HepG2 (cell line): Measurements from ENCODE around the gene COMMD4. TPM values are rescaled to one million over a fixed set of nuclear protein-coding genes. Genes with fewer than 3 reads are reported as not detected.
A peak's percentile ranks its signal among the peaks of the same experiment; 100 is the strongest.

ENCODE experiments used
- ATAC-seq: fragments of 200-7000 bp; cut with Tn5 transposase; 3 replicates; pipeline ENCODE4 v1.9.1; 2020; ENCODE audit warnings: mild to moderate bottlenecking, moderate library complexity
- BruUV-seq: library from RNA; stranded (reverse); fragments of 400-500 nt; replicated peaks from 2 replicates; lab custom pipeline; 2021; lab: Mats Ljungman, UMichigan
- CTCF ChIA-PET: fragments of 300-600 bp; formaldehyde crosslinking; extraction: SDS; loops from one replicate; lab custom pipeline; 2021; ENCODE audit warnings: low total read pairs, inconsistent platforms, low intra/inter-chr PET ratio; lab: Yijun Ruan, JAX
- POLR2A ChIA-PET: fragments of 350-600 bp; sonication (Branson Sonifier 250); formaldehyde crosslinking; loops from one replicate; lab custom pipeline; 2020; ENCODE audit warnings: antibody characterized with exemption, inconsistent platforms; lab: Yijun Ruan, JAX
- DNase-seq: peaks from one replicate; pipeline ENCODE4 v3.0.0-alpha.2; 2015; ENCODE audit warnings: low spot score
- FAIRE-seq: peaks from 3 replicates; lab custom pipeline; 2011; peaks lifted over from hg19 to GRCh38; lab: Jason Lieb, UNC
- H2AFZ ChIP-seq: one replicate; pipeline ENCODE4 v1.6.1; 2011; ENCODE audit warnings: low read length, inconsistent platforms
- H3K27ac ChIP-seq: fragments of 300-600 bp; 3 replicates; pipeline ENCODE4 v1.8.0; 2011; ENCODE audit warnings: mixed run types, mild to moderate bottlenecking, mixed read lengths, low read length, inconsistent platforms; ENCODE audit not compliant: insufficient read depth; ENCODE audit errors: extremely low read length
- H3K27me3 ChIP-seq, 2 experiments: fragments of 200-600 bp in 1 of 2; 2 replicates in 1 of 2; 3 replicates in 1 of 2; pipeline versions ENCODE4 v1.6.0 to v1.8.0; 2011; ENCODE audit warnings: low read length in 2 of 2, mild to moderate bottlenecking in 2 of 2, moderate library complexity in 2 of 2, inconsistent platforms in 1 of 2; ENCODE audit not compliant: insufficient read depth in 2 of 2, control insufficient read depth in 1 of 2
- H3K36me3 ChIP-seq, 2 experiments: fragments of 200-600 bp in 1 of 2; replicated peaks in 1 of 2; 2 replicates in 1 of 2; 3 replicates in 1 of 2; pipeline versions ENCODE4 v1.5.1 to v1.8.0; 2011; ENCODE audit warnings: low read length in 2 of 2, inconsistent platforms in 1 of 2; ENCODE audit not compliant: insufficient read depth in 2 of 2, control insufficient read depth in 1 of 2
- H3K4me1 ChIP-seq: 2 replicates; pipeline ENCODE4 v1.5.1; 2012; ENCODE audit warnings: low read length, inconsistent platforms; ENCODE audit not compliant: insufficient read depth
- H3K4me2 ChIP-seq: 2 replicates; pipeline ENCODE4 v1.6.0; 2011; ENCODE audit warnings: low read depth, low read length, inconsistent platforms
- H3K4me3 ChIP-seq, 3 experiments: fragments of 200-600 bp in 1 of 3; sonication (generic), shearing (Covaris generic) in 1 of 3; replicated peaks in 1 of 3; 2 replicates each; pipeline ENCODE4 v1.5.1; 2011 to 2016; ENCODE audit warnings: low read length in 3 of 3, inconsistent platforms in 2 of 3, low read depth in 2 of 3, mild to moderate bottlenecking in 2 of 3, control low read depth in 1 of 3, mixed read lengths in 1 of 3; ENCODE audit not compliant: insufficient read depth in 1 of 3
- H3K79me2 ChIP-seq: one replicate; pipeline ENCODE4 v1.6.1; 2011; ENCODE audit warnings: low read length, inconsistent platforms; ENCODE audit not compliant: insufficient read depth
- H3K9ac ChIP-seq: 2 replicates; pipeline ENCODE4 v1.6.0; 2011; ENCODE audit warnings: mild to moderate bottlenecking, low read depth, low read length, inconsistent platforms; ENCODE audit not compliant: insufficient read depth
- H3K9me3 ChIP-seq: 2 replicates; pipeline ENCODE4 v1.5.1; 2012; ENCODE audit warnings: mild to moderate bottlenecking, low read length
- H4K20me1 ChIP-seq: 2 replicates; pipeline ENCODE4 v1.6.0; 2011; ENCODE audit warnings: inconsistent platforms, mild to moderate bottlenecking, low read length, moderate library complexity; ENCODE audit not compliant: insufficient read depth
- AGO2 ChIP-seq: fragments of 200-400 bp; formaldehyde crosslinking; optimal IDR thresholded peaks from 2 replicates; pipeline ENCODE3; 2017; ENCODE audit warnings: mild to moderate bottlenecking, low read depth, low read length, moderate library complexity
- GZF1 ChIP-seq: sonication (generic); formaldehyde crosslinking; IDR thresholded peaks from 2 replicates; pipeline ENCODE4 v1.5.1; 2020; ENCODE audit warnings: mild to moderate bottlenecking, missing genetic modification reagents
- HINFP ChIP-seq: sonication (generic); formaldehyde crosslinking; IDR thresholded peaks from 2 replicates; pipeline ENCODE4 v1.4.0; 2020; ENCODE audit warnings: low read depth, mild to moderate bottlenecking, missing genetic modification reagents
- TFE3 ChIP-seq: IDR thresholded peaks from 2 replicates; pipeline ENCODE4 v1.6.1; 2016
- ZNF350 ChIP-seq: sonication (generic); formaldehyde crosslinking; IDR thresholded peaks from 2 replicates; pipeline ENCODE4 v1.4.0; 2020; ENCODE audit warnings: mild to moderate bottlenecking, low read depth, missing genetic modification reagents, borderline replicate concordance
- ZNF383 ChIP-seq: sonication (generic); formaldehyde crosslinking; IDR thresholded peaks from 2 replicates; pipeline ENCODE4 v1.4.0; 2020; ENCODE audit warnings: missing genetic modification reagents, mild to moderate bottlenecking, borderline replicate concordance
- ZNF564 ChIP-seq: sonication (generic); formaldehyde crosslinking; IDR thresholded peaks from 2 replicates; pipeline ENCODE4 v1.8.1; 2023; ENCODE audit warnings: mild to moderate bottlenecking, missing genetic modification reagents
- ZNF816 ChIP-seq: sonication (generic); formaldehyde crosslinking; IDR thresholded peaks from 2 replicates; pipeline ENCODE4 v1.8.0; 2022; ENCODE audit warnings: missing genetic modification reagents, mild to moderate bottlenecking, borderline replicate concordance
- WGBS: methylation state at CpG from one replicate; pipeline ENCODE4 v1.1.6; 2017; ENCODE audit warnings: low lambda C conversion rate; 5-methylcytosine and 5-hydroxymethylcytosine counted together
- in situ Hi-C: cut with HindIII; loops from 2 replicates; pipeline ENCODE4 v1.10.0; 2017; ENCODE audit warnings: low pct_unique_long_range_greater_than_20kb; ENCODE audit not compliant: extremely low pct_ligation_motif_present
- intact Hi-C: fragments of 100-400 bp; cut with micrococcal nuclease; formaldehyde crosslinking; loops from one replicate; pipeline ENCODE4 v1.10.0; 2022; ENCODE audit not compliant: unreplicated experiment
- polyA plus RNA-seq, 8 experiments: library from polyadenylated mRNA; depleted of rRNA in 3 of 8; stranded (reverse) in 7 of 8; unstranded in 1 of 8; fragments of >200 nt; fragmentation: Illumina TruSeq in 4 of 8; extraction: Trizol in 4 of 8; gene quantifications; 2 replicates each; pipeline versions ENCODE4 v1.2.1 to v1.2.3, GENCODE V29; 2011 to 2016; ENCODE audit warnings: low read depth in 4 of 8, missing spikeins in 1 of 8, mixed read lengths in 1 of 8; ENCODE audit not compliant: insufficient read depth in 1 of 8
- total RNA-seq, 5 experiments: library from RNA; depleted of rRNA; stranded (reverse); fragments of >200 nt; fragmentation: Illumina TruSeq; extraction: Trizol; gene quantifications; 2 replicates each; pipeline ENCODE4 v1.2.3, GENCODE V29; 2016; ENCODE audit warnings: low read depth in 1 of 5

COMMD4 gene
- total and polyA plus RNA-seq, 2 of the 13 experiments (the other 11 are each of a cell fraction or from before 2014, with no cell fraction given), result 45.8 to 89.9 TPM

- H4K20me1 ChIP-seq, result no peaks in the 10 kb centered on the region
- H3K79me2 ChIP-seq, result no peaks in the 10 kb centered on the region
- H3K27ac ChIP-seq, result no peak overlapping the region
- no peaks in the 10 kb centered on the region for H3K9me3 ChIP-seq
- in situ Hi-C loops (no loop called here), intact Hi-C loops (no loop called here)
- no peak for ATAC-seq
- ChIA-PET CTCF (no interaction called here), POLR2A (interaction anchor here (0.6 to 5.6 kb wide), 2 partner anchors 12 to 426 kb away, joined by 3 to 40 read pairs; partner anchors contain the start of gene MAN2C1)
- peaks cover 14 to 25% of the 10 kb centered on the region in 2 experiments; a peak in 3 of 5 replicates for H3K36me3 ChIP-seq
- no peak overlapping the region for H2AFZ ChIP-seq
- TSS peak; percentile 9 for BruUV-seq
- DNase-seq, result no peak
- H3K4me1 ChIP-seq, result peaks cover 10% of the 10 kb centered on the region
- no peak overlapping the region for H3K9ac ChIP-seq
- H3K4me2 ChIP-seq, result no peak overlapping the region
- TF ChIP-seq TFE3 (CRISPR knock-in tag), result no peak
- no peak for TF ChIP-seq ZNF564 (CRISPR knock-in tag)
- no peak for TF ChIP-seq ZNF816 (CRISPR knock-in tag)
- TF ChIP-seq GZF1 (CRISPR knock-in tag), result no peak
- TF ChIP-seq AGO2, result peak; percentile 44
- TF ChIP-seq ZNF350 (CRISPR knock-in tag), result no peak
- no peak for TF ChIP-seq HINFP (CRISPR knock-in tag)
- TF ChIP-seq ZNF383 (CRISPR knock-in tag), result no peak
- H3K4me3 ChIP-seq, result no peak overlapping the region
- no peaks in the 10 kb centered on the region for H3K27me3 ChIP-seq
- FAIRE-seq, result no peak
- 95% methylated on average over 20 of the region's 20 CpGs for WGBS
Measured at GRCh38 chr15:75356517-75356916, 20.7 kb downstream of the COMMD4 start.
